Measurements from ENCODE around the gene ZNF236. TPM values are rescaled to one million over a fixed set of nuclear protein-coding genes. Genes with fewer than 3 reads are reported as not detected.
A peak's percentile ranks its signal among the peaks of the same experiment; 100 is the strongest.

The ZNF236 gene
- polyA plus RNA-seq, 6 donors from 2014 or later = 6.1 to 14.8 (median 7.7) TPM

DNA sequence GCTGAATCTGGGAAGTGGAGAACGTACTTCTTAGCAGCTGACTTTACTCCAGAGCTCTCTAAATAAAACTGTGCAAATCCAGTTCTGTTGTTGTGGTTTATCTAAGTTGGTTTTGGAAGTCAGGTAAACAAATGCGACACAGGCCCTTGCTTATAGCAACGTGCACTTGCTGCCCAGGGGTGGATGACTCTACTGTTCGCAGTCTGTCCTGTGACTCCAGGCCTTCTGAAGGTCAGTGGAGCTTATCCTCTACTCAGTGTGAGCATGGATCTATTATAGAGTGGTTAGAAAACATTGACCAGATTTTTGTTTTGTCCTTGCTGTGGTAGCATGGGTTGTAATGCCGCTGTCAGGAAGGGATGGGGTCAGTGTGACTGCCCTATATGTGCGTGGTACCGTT lies 89.1 kb downstream of the ZNF236 start:
- no peak for ATAC-seq (ENCODE audit: low read depth in 2 of 2)
- Mint-ChIP-seq H3K9me3 (no peaks in the 10 kb centered on the region), H3K27ac (peak overlapping the region in 1 of 6 donors; percentile 49)

DNA sequence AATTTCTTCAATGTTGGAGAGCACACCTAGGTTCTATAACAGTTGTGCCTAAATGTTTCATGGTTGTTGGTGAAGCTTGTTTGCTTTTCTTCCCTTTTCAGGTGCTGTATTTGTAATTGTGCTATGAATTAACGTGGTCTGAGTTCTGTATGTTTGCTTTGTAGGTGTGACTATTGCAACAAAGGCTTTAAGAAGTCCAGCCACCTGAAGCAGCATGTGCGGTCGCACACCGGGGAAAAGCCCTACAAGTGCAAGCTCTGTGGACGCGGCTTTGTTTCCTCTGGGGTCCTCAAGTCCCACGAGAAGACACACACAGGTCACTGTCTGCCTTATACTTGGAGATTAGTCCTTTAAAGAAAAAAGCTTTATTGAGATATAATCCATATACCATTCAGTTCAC lies 91.2 kb downstream of the ZNF236 start:
- Mint-ChIP-seq H3K27ac (no peak overlapping the region), H3K9me3 (no peaks in the 10 kb centered on the region), H3K4me3 (no peak overlapping the region), H3K36me3 (peaks cover 10 to 33% of the 10 kb centered on the region in 2 donors), H3K27me3 (no peaks in the 10 kb centered on the region), H3K4me1 (peaks cover 0 to 4% (median 0%) of the 10 kb centered on the region in 3 donors)
- ATAC-seq (ENCODE audit: low read depth in 2 of 2) (no peak), DNase-seq (no peak)

More for the DNA sequence above, 89.1 kb downstream of the ZNF236 start:
- H3K36me3 Mint-ChIP-seq = peaks cover 0 to 47% of the 10 kb centered on the region in 2 donors
- peaks cover 0 to 4% (median 0%) of the 10 kb centered on the region in 3 donors for H3K4me1 Mint-ChIP-seq
- no peak overlapping the region for H3K4me3 Mint-ChIP-seq
- H3K27me3 Mint-ChIP-seq = no peaks in the 10 kb centered on the region
- DNase-seq = no peak

DNA sequence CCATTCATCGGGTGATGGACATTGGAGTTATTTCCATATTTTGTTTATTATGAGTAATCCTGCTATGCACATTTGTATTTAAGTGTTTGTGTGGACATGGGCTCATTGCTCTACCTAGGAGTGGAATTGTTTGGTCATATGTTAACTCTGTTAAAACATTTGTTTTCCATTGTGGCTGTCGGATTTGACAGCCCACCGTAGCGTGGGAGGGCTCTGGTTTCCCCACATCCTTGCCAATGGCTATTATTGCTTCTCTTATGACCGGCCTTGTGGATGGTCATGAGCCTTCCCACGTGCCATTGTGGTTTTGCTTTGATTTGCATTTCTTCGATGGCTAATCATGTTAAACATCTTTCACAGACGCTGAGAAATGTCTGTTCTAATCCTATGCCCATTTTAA lies 92.0 kb downstream of the ZNF236 start:
- Mint-ChIP-seq H3K9me3 (no peaks in the 10 kb centered on the region), H3K36me3 (peaks cover 10 to 31% of the 10 kb centered on the region in 2 donors), H3K27me3 (no peaks in the 10 kb centered on the region), H3K4me3 (no peak overlapping the region), H3K4me1 (peaks cover 0 to 4% (median 0%) of the 10 kb centered on the region in 3 donors), H3K27ac (no peak overlapping the region)
- DNase-seq (no peak), ATAC-seq (ENCODE audit: low read depth in 2 of 2) (no peak)

DNA sequence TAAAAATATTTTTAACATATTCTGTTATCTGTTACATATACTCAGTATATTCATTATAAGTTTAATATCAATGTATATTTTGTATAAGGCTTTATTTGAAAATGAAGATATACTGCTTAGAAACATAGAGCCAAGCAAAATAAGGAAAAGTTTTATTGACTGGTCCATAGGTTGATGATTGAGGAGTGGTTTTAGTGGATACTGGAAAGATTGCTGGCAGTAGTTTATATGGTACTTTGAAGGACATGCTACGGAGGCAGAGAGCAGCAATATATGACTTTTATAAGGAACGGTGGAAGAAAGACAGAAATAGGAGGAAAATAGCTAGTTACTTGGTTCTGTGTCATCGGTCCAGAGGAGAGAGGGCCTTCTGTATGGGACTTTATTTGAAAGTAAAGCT lies 92.4 kb downstream of the ZNF236 start:
- Mint-ChIP-seq H3K27ac (peak overlapping the region in 1 of 6 donors; percentile 0), H3K9me3 (no peaks in the 10 kb centered on the region), H3K36me3 (peaks cover 10 to 31% of the 10 kb centered on the region in 2 donors), H3K4me1 (peaks cover 0 to 4% (median 0%) of the 10 kb centered on the region in 3 donors), H3K27me3 (no peaks in the 10 kb centered on the region), H3K4me3 (no peak overlapping the region)
- DNase-seq (no peak), ATAC-seq (ENCODE audit: low read depth in 2 of 2) (no peak)

DNA sequence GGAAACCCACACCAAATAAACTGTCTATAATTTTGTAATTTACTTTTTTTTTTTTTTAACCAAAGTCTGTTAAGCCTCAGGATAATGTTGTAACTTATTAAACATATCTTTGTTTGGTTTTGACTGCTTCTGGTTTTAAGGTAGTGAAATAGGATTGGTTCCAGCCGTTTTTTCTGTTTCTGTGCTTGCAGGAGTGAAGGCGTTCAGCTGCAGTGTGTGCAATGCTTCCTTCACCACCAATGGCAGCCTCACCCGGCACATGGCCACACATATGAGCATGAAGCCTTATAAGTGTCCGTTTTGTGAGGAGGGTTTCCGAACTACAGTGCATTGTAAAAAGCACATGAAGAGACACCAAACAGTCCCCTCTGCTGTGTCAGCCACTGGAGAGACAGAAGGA lies 93.1 kb downstream of the ZNF236 start:
- no peaks in the 10 kb centered on the region for H3K9me3 Mint-ChIP-seq
- H3K27me3 Mint-ChIP-seq = no peaks in the 10 kb centered on the region
- no peak overlapping the region for H3K27ac Mint-ChIP-seq
- peaks cover 14 to 28% of the 10 kb centered on the region in 2 donors for H3K36me3 Mint-ChIP-seq
- H3K4me3 Mint-ChIP-seq = no peak overlapping the region
- DNase-seq (no peak), ATAC-seq (ENCODE audit: low read depth in 2 of 2) (no peak)
- H3K4me1 Mint-ChIP-seq = peaks cover 0 to 4% (median 1%) of the 10 kb centered on the region in 3 donors

DNA sequence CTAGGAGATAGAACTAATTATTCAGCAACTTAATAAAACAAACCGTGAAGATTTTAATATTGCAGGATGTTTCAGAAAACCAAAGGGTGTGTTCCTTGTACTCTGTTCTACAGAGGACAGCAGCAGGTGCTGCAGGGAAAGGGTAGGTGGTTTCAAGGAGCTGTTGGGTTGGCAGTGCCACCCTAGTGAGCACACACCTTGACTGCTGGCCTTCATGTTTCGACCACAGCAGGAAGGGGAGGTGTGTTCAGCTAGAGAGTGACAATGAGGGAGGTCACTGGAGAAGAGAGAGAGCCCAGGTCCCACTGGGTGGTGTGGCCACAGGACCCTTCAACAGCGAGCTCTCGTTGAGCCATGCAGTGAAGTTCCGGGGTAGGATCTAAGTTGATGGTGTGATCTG lies 98.6 kb downstream of the ZNF236 start:
- Mint-ChIP-seq H3K36me3 (peaks cover 32 to 40% of the 10 kb centered on the region in 2 donors), H3K4me1 (peaks cover 8 to 12% (median 9%) of the 10 kb centered on the region in 3 donors), H3K9me3 (no peaks in the 10 kb centered on the region), H3K27ac (peak overlapping the region in 3 of 6 donors; percentile 1 to 58 (median 30)), H3K4me3 (peak overlapping the region in 1 of 8 donors; percentile 52), H3K27me3 (no peaks in the 10 kb centered on the region)
- DNase-seq = no peak
- ATAC-seq (ENCODE audit: low read depth in 2 of 2) = no peak

DNA sequence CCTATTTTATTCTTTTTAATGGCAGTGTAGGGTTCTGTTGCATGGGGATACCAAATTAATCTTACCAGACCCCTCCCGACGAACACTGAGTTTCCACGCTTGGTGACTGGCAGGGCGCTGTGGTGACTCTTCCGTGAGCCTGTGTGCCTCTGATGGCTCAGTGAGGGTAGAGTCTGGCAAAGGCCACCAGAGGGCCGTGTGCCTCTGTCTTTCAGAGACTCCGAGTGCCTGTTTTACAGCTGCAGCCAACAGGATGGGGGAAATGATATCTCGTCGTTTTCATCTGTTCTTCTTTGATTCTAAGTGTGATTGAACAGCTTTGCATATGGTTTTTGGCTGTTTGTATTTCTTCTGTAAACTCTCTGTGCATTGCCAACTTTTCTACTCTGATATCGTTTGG lies 99.8 kb downstream of the ZNF236 start:
- ATAC-seq (ENCODE audit: low read depth in 2 of 2) (peak; percentile 100), DNase-seq (peak; percentile 51)
- peak overlapping the region in 2 of 8 donors; percentile 9 to 14 for H3K4me3 Mint-ChIP-seq
- H3K9me3 Mint-ChIP-seq = no peaks in the 10 kb centered on the region
- H3K27ac Mint-ChIP-seq = peak overlapping the region in 4 of 6 donors; percentile 1 to 72 (median 33)
- no peaks in the 10 kb centered on the region for H3K27me3 Mint-ChIP-seq
- peaks cover 33 to 39% of the 10 kb centered on the region in 2 donors for H3K36me3 Mint-ChIP-seq
- peaks cover 8 to 14% (median 12%) of the 10 kb centered on the region in 3 donors for H3K4me1 Mint-ChIP-seq

DNA sequence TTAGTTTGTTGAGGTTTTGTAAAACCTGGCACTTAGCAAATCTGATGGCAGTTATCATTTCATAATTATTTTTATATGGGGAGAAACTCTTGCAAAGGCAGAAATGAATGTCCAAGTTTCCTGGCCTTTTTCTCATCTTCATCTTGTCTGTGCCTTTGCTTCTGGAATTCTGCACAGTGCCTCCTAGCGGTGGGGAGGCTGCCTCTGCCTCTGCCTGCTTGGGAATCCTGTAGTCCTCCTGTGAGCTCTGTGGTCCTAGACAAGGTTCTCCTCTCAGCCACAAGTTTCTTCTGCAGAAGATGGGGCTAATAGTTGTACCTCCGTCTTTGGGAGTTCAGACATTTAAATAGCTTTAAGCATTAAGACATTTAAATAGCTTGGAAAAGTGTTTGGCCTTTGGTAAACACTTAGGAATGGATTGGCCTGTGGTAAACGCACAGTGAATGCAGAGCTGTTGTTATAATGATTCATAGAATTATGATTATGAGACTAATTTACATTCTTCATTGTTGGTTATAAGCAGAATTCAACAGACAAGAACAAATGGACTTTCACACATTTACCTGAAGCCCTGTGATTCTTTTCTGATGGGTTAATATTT lies 101.2 kb downstream of the ZNF236 start:
- no peak for DNase-seq
- Mint-ChIP-seq H3K4me1 (peaks cover 8 to 14% (median 12%) of the 10 kb centered on the region in 3 donors), H3K27me3 (no peaks in the 10 kb centered on the region), H3K36me3 (peaks cover 33 to 41% of the 10 kb centered on the region in 2 donors), H3K27ac (no peak overlapping the region), H3K9me3 (no peaks in the 10 kb centered on the region), H3K4me3 (no peak overlapping the region)
- no peak for ATAC-seq (ENCODE audit: low read depth in 2 of 2)

DNA sequence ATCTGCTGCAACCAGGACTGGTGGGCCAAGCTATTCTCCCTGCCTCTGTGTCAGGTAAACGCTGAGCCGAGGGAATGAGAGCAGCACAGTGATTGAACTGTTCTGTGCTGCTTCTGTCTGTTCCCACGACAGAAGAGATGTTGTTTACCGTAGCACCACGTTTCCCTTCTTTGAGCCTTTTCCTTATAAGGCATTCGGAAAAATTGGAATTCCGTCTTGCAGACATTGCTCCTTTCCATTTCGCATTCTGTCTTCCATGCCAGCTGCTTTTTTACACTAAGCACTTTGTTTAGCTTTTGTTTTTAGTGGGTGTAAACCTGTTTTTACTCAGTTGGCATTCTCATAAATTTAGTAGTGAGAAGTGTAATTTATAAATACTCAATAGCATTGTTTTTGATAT lies 103.1 kb downstream of the ZNF236 start:
- Mint-ChIP-seq H3K27ac (no peak overlapping the region), H3K36me3 (peaks cover 32 to 38% of the 10 kb centered on the region in 2 donors), H3K9me3 (no peaks in the 10 kb centered on the region)

DNA sequence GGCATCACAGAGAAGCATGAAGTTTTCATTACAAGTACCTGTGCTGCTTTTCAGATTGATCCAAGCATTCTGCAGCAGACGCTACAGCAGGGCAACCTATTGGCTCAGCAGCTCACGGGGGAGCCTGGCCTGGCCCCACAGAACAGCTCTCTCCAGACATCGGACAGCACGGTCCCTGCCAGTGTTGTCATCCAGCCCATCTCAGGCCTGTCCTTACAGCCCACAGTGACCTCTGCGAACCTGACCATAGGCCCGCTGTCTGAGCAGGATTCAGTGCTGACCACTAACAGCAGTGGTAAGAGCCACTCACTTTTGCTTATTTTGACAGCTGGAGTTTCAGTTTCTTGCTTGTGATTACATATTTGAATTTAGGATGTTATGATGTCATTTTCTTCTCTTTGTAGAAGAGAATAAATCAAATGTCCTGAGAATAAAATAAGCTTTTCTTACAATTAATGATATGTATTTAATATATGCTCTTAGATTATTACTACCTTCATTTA lies 104.9 kb downstream of the ZNF236 start:
- Mint-ChIP-seq H3K4me3 (no peak overlapping the region), H3K9me3 (no peaks in the 10 kb centered on the region), H3K4me1 (peaks cover 1 to 7% (median 3%) of the 10 kb centered on the region in 3 donors), H3K36me3 (peaks cover 29 to 38% of the 10 kb centered on the region in 2 donors), H3K27ac (no peak overlapping the region), H3K27me3 (no peaks in the 10 kb centered on the region)
- DNase-seq = no peak
- ATAC-seq (ENCODE audit: low read depth in 2 of 2) = no peak

More for the DNA sequence above, 103.1 kb downstream of the ZNF236 start:
- Mint-ChIP-seq H3K4me1 (peaks cover 8 to 13% (median 12%) of the 10 kb centered on the region in 3 donors), H3K27me3 (no peaks in the 10 kb centered on the region), H3K4me3 (no peak overlapping the region)
- no peak for DNase-seq
- ATAC-seq (ENCODE audit: low read depth in 2 of 2) = no peak

DNA sequence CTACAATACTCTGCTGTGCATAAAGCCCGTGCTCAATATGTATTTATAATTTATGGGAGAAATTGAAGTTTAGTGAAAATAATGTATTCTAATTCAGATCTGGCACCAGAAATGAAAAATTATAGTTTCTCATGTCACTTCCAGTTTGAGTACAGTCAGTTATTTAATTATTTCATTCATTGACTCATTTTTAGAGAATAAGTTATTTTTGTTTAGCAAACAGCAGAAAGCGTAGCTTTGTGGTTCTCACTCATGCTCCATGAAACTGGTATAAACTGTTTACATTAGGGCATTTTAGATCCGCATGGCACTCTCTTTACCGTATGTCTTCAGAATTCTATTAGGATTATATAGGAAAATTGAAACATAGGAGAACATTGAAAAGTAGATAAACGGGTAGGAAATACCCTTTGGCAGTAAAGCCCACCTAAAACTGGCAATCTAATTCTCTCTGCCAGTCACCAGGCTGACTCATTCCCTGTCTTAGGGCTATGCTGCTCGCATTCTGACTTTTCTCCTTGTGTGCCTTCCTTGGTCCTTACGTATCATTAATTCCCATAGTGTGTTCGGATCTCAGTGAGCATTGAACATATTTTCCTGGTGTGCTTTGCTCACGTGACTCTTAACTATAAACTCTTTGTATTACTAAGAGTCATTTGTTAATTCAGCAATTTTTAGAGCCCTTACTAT lies 106.0 kb downstream of the ZNF236 start:
- Mint-ChIP-seq H3K4me1 (peaks cover 0 to 5% (median 0%) of the 10 kb centered on the region in 3 donors), H3K9me3 (no peaks in the 10 kb centered on the region), H3K4me3 (no peak overlapping the region), H3K27ac (peak overlapping the region in 1 of 6 donors; percentile 44), H3K27me3 (no peaks in the 10 kb centered on the region), H3K36me3 (peaks cover 36 to 45% of the 10 kb centered on the region in 2 donors)
- no peak for DNase-seq
- no peak for ATAC-seq (ENCODE audit: low read depth in 2 of 2)

DNA sequence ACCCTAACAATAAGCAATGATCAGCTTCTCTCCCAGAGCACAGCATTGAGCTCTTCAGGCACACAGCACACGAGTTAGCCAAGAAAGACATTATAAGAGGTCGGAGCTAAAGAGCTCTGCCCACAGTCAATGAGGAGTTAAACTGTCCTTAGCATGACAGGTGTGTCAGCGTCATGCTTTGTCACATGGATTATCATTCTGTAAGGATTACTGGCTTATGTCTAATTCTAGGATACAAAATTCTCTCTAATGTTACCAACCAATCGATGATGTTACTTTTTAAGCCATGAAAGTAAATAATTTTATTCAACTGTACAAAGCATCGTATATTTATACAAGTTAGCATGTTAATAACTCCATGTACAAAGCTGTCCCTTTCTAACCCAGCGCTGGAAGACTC lies 108.8 kb downstream of the ZNF236 start:
- H3K4me3 Mint-ChIP-seq = no peak overlapping the region
- H3K9me3 Mint-ChIP-seq = no peaks in the 10 kb centered on the region
- H3K27ac Mint-ChIP-seq = no peak overlapping the region
- peaks cover 0 to 5% (median 0%) of the 10 kb centered on the region in 3 donors for H3K4me1 Mint-ChIP-seq
- no peak for DNase-seq
- no peaks in the 10 kb centered on the region for H3K27me3 Mint-ChIP-seq
- peaks cover 18 to 26% of the 10 kb centered on the region in 2 donors for H3K36me3 Mint-ChIP-seq
- no peak for ATAC-seq (ENCODE audit: low read depth in 2 of 2)

DNA sequence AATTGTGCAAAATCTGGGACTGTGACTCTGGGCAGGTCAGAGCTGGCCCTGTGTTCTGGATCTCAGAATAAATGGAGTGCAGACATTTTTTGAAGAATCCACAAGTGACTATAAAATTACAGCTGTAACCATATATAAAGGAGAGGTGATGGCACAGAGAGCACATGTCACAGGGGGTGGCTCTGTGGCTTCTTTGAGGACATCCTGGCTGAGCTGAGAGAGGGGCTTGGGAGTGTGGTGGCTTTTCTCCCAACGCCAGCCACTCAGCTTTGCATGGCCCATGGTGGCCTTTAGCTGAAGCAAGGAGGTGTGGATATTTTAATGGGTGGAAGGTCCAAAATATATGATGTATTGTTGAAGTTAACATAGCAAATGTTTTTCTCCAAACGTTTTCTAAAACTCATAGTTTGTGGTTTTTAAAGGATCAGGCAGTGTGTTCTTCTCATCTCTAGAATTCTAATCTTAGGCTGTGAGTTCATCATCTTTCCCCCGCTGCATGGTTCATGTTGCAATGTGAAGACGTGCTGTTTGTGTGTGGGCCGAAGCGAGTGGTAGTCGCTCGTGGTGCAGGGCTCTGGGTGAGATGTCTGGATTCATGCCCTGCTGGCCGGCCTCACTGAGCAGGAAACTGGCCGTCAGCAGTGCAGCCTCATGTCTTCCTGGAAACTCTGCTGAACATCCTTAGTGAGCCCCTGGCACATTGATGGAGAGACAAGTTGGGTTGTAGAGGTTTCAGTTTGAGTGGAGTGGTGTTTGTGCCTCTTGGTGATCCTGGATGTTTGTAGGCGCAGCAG lies 109.9 kb downstream of the ZNF236 start:
- Mint-ChIP-seq H3K4me3 (no peak overlapping the region), H3K27me3 (no peaks in the 10 kb centered on the region), H3K9me3 (no peaks in the 10 kb centered on the region), H3K4me1 (no peaks in the 10 kb centered on the region), H3K27ac (peak overlapping the region in 3 of 6 donors; percentile 39 to 70 (median 48)), H3K36me3 (peaks cover 18 to 32% of the 10 kb centered on the region in 2 donors)
- ATAC-seq (ENCODE audit: low read depth in 2 of 2) (no peak), DNase-seq (no peak)

Data from naive B cell (primary cell).